HS-27A (cell line): ENCODE results near the gene SCART1.
"Not testable (repeated sequence)": the region's sequence is repeated elsewhere in the genome, so short reads cannot be mapped to it uniquely, and the experiment has no call there.

Source experiments
- DNase-seq: peaks from one replicate; pipeline ENCODE4 v3.0.0-alpha.2; 2012; ENCODE audit warnings: low read depth, missing footprints

SCART1 gene

DNA sequence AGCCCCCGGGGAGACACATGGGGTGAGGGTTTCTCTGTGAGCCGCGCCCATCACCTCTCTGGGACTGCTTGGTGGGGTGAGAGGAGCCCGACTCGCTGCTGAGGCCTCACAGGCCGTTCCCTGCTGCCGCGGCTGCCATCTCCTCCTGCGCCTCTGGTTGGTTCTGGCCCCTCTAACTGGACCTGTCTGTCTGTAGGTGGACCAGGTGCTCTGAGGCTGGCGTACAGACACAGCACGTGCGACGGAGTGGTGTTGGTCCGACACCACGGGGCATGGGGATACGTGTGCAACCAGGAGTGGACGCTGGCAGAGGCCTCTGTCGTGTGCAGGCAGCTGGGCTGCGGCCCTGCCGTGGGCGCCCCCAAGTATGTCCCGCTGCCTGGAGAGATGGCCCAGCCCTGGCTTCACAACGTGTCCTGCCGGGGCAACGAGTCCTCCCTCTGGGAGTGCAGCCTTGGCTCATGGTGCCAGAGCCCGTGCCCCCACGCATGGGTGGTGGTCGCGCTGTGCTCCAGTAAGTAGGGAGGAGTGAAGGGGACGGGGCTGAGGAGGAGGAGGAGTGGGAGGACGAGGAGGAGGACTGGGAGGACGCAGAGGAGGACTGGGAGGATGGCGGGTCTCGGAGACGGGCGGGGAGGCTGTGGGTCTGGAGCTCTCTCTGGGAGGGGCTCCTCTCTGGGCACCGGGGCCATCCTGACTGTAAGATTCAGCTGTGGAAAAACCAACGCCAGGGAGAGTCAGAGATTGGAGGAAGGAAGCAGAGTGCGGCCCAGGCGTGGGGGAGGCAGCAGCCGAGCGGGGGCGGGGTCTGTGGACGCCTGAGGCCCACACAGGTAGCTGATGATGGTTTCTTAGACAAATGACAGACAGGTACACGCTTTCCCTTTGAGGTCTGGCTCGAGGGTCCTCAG, 2.6 kb downstream of the SCART1 start:
- DNase-seq = no peak

DNA sequence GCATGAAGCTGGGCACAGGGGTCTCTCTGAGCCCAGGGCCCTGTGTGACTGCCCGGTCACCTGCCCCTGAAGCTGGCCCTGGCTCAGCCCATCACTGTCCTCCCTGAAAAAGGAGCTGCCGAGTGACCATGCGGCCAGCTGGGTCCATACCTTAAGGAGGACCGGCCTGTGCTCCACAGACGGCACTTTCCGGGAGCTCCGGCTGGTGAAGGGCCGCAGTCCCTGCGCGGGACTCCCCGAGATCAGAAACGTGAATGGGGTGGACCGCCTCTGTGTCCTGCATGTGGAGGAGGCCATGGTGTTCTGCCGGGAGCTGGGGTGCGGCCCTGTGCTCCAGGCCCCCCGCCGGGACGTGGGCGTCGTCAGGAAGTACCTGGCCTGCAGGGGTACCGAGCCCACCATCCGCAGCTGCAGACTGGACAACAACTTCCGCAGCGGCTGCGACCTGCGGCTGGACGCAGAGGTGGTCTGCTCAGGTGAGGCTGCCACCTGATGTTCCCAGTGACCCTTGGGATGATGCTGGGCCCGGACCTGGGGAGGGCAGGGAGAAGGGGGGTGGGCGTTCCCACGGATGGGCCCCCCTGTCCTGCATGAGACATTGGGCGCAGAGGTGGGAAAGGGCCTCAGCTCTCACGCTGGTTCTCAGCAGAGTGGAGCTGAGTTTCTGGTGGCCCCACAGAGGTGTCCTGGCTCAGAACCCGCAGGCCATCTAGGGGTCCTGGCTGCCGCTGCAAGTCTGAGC, 3.5 kb downstream of the SCART1 start:
- no peak for DNase-seq

DNA sequence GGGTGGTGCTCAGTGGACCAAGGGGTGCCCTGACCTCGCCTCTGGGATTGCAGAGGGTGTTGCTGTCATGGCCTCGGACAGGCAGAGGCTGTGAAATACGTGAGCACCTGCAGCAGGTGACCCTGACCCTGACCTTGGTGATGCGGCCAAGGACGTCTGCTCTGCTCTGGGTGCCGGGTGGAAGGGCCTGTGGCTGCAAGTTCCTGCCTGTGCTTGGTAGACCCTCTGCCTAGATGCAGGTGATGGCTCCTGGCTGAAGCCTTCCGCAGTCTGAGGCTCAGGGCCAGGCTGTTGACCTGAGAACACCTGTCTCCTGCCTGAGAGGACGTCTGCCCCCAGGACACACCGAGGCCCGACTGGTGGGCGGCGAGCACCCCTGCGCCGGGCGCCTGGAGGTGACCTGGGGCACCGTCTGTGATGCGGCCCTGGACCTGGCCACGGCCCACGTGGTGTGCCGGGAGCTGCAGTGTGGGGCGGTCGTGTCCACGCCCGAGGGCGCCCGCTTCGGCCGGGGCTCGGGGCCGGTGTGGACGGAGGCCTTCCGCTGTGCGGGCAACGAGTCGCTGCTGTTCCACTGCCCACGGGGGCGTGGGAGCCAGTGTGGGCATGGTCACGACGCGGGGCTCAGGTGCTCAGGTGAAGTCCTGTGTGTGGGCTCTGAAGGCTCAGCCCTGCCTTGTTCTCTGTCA, 4.4 kb downstream of the SCART1 start:
- DNase-seq = no peak

DNA sequence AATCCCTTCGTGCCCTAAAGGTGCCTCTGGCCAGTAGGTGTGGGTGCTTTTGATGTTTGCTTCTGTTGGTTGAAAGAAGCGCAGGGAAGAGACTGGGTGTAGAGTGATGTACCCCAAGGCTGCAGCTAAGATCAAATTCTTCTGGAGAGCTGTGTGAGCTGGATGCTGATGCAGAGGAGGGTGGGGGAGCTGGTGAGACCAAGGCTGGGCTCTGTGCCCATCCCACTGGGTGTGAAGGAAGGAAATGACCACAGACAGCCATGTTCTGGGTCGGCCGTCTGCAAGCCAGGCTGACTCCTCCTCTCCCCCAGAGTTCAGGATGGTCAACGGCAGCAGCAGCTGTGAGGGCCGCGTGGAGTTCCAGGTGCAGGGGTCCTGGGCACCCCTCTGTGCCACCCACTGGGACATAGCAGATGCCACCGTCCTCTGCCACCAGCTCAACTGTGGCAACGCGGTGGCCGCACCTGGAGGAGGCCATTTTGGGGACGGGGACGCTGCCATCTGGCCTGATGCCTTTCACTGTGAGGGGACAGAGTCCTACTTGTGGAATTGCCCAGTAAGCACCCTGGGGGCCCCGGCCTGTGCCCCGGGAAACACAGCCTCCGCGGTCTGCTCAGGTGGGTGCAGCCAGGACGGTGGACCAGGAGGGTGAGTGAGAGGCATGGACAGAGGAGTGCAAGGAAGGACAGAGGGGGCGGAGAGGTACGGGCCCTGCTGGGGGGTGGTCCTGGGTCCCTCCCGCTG, 5.1 kb downstream of the SCART1 start:
- DNase-seq = no peak

DNA sequence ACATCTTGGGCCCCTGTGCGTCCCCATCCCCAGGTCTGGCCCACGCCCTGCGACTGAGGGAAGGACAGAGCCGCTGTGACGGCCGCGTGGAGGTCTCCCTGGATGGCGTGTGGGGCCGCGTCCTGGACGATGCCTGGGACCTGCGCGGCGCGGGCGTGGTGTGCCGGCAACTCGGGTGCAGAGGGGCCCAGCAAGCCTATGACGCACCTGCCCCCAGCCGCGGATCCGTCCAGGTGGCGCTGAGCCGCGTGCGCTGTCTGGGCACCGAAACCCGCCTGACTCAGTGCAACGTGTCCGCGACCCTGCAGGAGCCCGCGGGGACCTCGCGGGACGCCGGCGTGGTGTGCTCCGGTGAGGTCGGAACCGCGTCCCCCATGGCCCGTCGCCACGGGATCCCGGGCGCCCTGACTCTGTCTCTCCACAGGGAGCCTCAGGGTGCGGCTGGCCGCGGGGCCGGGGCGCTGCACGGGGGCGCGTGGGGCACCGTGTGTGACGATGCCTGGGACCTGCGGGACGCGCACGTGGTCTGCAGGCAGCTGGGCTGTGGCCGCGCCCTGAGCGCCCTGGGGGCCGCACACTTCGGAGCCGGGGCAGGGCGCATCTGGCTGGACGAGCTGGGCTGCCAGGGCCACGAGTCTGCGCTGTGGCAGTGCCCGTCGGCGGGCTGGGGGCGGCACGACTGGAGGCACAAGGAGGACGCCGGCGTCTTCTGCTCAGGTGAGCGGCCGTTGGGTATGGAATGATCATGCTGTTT, 5.9 kb downstream of the SCART1 start:
- no peak for DNase-seq

DNA sequence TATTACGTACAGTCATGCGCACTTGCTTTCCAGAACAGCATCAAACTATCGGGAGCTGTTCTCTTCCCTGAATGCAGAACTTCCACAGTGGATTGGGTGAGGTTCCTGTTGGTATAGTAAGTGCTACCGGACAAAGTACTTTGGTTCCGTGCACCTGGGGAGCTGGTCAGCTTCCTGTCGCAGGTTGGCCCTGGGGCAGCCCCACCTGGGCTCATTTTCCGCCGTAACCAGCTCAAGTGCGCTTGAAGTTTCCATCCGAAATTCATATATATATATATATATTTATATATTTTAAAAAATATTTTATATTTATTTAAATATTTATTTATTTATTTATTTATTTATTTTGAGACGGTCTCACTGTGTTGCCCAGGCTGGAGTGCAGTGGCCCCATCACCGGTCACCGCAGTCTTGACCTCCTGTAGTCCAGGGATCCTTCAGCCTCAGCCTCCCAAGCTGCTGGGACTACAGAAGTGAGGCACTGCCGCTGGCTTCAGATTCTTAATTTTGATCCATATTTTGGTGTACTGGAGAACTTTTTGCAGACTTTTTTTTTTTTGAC, 6.5 kb downstream of the SCART1 start:
- DNase-seq = no peak

DNA sequence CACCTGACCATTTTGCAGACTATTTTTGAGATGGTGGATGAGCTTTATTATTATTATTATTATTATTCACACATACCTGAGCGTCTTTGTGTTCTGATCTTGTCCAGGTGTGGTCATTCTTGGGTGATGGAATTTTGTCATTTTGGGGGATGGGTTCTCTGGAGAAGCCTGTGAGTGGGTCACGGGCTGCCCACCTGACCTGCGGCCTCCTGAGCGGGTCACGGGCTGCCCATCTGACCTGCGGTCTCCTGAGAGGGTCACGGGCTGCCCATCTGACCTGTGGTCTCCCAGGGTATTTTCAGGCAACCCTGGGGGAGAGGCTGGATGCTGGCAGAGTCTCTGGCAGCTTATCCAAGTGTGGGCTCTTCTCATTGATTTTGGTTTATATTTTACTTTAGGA, 7.3 kb downstream of the SCART1 start:
- DNase-seq = no peak

DNA sequence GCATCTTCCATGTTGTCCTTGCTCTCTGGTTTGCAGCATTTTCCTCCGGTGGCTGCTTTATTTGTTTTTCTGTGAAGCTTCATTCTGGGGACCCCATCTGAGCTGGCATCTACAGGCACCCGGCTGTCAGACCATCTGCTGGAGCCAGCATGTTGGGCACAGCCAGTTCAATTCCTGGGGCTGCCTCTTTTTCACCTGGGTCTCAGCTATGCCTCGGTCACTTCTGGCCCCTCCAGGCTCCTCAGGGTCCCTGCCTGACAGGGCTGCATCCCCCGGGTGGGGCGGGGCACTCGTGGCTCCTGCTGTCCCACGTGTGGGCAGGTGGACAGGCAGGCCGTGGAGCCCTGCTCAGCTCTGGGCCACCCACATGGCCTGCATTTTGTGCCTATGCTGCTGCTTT, 8.1 kb downstream of the SCART1 start:
- no peak for DNase-seq

DNA sequence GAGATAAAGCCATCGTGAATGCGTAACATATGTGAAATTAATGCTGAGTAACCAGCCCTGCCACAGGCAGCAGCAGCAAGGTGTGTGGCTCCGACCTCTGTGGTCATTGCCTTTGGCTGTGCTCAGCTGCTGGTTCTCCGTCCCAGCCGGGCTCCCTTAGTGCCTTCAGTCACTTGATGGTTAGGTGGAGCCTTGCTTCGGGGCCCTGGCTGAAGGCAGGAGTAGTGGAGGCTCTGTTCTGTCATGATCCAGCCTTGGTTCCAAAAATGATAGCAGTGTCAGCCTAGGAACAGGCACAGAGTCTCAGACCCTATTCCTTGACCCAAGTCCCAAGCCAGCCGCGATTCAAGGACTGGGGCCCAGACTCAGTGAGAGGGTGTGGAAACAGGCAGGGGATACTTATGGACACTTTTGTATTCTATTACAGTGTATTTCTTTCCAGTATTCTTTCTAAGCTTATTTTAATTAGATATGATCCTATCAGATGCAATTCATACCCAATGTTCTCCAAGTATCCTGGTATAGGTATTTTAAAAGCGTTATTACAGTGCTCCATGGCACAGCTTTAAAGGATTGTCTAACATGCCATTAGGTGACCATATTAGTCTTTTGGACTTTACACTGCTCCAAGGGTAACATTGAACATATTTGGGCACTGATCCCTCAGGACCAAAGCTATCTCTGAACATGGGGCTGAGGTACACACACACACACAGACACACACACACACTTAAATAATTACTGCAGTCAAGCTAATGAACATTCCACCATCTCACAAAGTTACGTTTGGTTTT, 9.0 kb downstream of the SCART1 start:
- DNase-seq = no peak

DNA sequence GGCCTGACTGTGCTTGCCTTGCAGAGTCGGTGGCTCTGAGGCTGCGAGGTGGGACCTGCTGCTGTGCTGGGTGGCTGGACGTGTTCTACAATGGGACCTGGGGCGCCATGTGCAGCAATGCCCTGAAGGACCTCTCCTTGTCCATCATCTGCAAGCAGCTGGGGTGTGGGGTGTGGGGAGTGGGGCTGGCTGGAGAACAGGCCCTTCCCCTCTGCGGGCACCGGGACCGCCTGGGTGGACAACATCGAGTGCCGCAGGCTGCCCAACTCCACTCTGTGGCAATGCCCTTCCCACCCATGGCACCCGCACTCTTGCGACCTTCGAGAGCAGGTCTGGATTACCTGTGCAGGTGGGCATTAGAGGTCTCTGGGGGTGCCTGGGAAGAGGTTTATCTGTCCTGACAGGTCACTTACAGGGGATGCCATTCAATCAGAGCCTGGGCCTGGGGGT, 10.9 kb downstream of the SCART1 start:
- no peak for DNase-seq

DNA sequence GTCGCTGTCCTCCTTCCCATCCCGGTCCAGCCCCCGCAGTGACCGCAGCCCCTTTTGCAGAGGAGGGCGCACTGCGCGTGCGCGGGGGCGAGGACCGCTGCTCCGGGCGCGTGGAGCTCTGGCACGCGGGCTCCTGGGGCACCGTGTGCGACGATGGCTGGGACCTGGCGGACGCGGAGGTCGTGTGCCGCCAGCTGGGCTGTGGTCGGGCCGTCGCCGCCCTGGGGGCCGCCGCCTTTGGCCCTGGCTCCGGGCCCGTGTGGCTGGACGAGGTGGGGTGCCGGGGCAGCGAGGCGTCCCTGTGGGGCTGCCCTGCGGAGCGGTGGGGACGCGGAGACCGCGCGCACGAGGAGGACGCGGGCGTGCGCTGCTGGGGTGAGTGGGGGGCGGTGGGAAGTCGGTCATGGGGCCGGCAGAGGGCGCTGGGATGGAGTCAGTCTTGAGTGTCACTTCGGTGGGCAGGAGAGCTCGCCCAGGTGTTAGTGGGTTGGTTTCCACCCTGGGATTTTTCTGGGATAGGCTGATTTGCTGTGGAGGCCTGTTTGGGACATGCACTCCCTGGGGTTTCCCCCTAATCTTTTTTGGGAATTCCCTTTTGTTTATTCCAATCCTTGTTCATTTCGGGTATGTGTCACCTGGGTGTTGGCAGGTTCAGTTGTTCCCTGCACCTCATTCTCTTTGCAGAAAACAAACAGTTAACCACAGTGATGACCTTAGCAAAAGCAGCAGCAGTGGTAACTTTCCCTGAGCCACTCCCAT, 11.6 kb downstream of the SCART1 start:
- DNase-seq = no peak

DNA sequence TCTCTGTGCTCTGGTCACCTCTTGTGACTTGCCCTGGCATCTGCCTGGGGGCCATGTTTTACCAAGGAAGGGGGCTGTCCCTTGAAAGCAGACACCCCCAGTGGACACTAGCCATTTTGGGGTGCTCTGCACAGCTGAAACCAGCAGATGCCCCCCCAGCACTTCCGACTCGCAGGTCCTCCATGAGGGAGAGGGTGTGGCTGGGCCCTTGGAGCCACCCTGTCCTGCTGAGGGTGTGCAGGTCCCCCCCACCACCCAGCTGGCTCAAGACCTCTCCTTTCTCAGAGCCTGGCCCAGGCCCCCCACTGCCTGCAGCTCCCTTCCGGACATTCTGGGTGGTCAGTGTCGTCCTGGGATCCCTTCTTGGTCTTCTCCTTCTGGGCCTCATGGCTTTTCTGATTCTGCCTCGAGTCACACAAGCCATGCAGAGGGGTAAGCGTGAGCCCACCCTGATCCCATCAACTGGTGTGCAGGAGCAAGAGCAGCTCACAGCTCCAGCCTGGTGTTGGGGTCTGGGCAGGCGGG, 12.3 kb downstream of the SCART1 start:
- DNase-seq = no peak

DNA sequence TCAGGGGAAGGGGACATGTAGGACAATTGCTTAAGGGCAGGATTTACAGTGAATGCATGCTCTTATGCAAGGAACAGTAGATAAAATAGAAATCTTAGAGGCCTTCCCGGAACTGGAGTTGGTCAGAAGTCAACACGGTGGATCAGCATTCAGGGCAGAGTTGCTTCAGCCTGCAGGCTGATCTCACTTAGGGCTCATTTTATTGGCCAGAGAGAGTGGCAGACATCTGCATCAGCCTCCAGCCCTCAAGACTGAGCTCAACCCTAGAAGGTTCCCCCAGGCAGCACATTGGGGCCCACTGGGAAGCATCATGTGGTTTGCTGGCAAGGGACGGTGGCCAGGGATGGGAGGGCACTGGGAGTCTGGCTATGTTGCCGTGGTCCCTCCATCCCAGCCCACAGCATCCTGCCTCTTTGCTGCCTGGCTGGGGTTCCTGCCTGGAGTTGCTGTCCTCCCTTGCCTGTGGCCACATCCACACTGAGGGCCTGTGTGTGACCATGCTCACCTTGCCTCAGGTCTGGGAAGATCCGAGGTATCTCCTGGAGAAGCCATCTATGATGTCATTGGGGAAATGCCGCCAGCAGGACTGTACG, 13.0 kb downstream of the SCART1 start:
- DNase-seq = no peak

DNA sequence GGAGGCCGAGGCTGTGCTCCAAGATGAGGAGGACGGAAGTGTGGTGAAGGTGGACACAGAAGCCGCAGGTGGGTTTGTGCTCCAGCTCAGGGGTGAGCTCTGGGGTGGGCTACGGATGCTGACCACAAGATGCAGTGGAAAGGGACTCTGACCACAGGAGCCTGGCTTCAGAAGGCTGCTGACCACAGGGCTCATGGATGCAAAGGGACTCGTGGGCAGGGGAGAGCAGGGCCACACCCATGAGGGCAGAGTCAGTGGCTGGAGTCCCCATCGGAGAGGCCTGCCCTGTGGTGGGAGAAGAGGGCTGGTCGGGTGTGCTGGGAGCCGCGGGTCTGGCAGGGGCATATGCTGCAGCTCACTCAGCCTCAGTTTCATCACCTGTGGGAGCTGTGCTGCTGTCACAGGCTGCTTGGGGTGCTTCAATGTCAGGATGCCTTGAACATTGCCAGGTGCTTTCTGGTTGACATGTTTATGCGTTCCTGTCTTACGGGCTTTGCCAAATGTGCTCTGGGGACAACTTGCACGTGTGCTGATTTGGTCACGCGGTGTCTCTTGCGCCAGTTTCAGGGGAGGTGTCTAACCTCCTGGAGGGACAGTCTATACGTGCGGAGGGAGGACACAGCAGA, 13.7 kb downstream of the SCART1 start:
- DNase-seq = no peak

DNA sequence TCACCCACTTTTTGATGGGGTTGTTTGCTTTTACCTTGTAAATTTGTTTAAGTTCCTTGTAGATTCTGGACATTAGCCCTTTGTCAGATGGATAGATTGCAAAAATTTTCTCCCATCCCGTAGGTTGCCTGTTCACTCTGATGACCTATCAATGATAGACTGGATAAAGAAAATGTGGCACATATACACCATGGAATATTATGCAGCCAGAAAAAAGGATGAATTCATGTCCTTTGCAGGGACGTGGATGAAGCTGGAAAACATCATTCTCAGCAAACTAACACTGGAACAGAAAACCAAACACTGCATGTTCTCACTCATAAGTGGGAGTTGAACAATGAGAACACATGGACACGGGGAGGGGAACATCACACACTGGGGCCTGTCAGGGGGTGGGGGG, 15.5 kb downstream of the SCART1 start:
- not testable (repeated sequence) for DNase-seq

DNA sequence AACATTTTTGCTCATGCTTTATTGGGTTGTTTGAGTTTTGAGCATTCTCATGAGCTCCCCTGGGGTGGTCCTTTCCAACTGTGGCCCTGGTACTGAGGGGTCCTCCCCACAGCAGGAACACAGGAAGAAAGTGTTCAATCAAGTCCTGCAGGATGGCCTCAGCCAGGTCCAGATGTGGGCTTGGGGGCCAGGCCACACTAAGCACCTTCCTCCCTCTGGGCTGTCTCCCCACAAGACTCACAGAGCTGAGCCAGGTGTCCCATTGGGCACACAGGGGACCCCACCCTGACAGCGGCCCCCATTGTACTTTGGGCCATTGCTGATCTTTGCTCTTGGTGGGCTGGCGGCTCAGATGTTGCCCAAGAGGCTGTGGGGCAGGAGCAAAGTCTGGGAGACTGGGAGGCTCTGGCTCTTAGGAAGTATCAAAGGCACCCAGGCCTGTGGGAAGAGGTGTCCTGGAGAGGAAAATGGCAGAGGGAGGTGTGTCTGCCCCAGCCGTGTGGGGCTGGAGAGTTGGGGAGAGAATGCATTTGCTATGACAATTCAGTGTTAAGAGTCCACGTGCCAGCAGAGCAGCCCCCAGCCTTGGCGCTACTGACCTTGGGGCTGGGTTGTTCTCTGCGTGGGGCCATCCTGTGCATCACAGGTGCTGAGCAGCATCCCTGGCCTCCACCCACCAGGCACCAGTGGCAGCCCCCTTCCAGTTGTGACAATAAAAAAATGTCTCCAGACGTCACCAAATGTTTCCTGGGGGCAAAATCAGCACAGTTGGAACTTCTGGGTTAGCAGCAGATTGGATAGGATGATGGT, 17.8 kb downstream of the SCART1 start:
- DNase-seq = no peak

DNA sequence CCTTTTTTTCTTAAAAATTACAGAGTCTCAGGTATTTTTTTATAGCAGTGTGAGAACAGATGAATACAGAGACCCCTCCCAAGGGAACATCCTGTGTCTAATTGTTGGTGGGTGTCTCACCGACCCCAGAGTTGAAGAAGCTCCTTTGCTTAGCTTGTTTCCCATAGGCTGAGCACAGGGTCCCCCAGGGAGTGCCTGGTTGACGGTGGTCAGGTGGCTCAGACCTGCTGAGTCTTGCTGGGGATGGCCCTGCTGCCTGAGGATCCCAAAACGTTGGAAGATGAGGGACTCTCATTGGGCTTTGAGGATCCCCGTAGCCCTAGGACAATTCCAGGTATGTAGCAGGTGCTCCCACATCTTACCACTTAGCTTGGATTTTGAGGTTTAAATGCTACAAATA, 19.5 kb downstream of the SCART1 start:
- no peak for DNase-seq
